Liver (tissue), 3 donors: ENCODE results near the gene SPATA33.
A peak's percentile ranks its signal among the peaks of the same experiment; 100 is the strongest.
"Not testable (repeated sequence)": the region's sequence is repeated elsewhere in the genome, so short reads cannot be mapped to it uniquely, and the experiment has no call there.

ENCODE experiments used
- EGR1 ChIP-seq, 2 donors: IDR thresholded peaks; 2 replicates each; pipeline ENCODE4 v1.6.1; 2016 to 2018; ENCODE audit warnings: antibody characterized with exemption in 2 of 2, low read depth in 2 of 2
- GABPA ChIP-seq, 2 donors: IDR thresholded peaks in 1 of 2; conservative IDR thresholded peaks in 1 of 2; 2 replicates each; pipeline ENCODE4 v1.6.1; 2016; ENCODE audit warnings: antibody characterized with exemption in 2 of 2, mild to moderate bottlenecking in 1 of 2, moderate library complexity in 1 of 2
- JUND ChIP-seq, 2 donors: IDR thresholded peaks; 2 replicates each; pipeline ENCODE4 v1.6.1; 2016; ENCODE audit warnings: antibody characterized with exemption in 2 of 2
- TAF1 ChIP-seq: conservative IDR thresholded peaks from 2 replicates; pipeline ENCODE4 v1.6.1; 2016; ENCODE audit warnings: antibody characterized with exemption, mild to moderate bottlenecking
- TF ChIP-seq, protein P1 (sequence below): fragments of 150-350 bp; IDR thresholded peaks from 2 replicates; pipeline ENCODE4 v1.5.1; 2017; ENCODE audit warnings: improper control_type of control experiment, low read depth, low read length; ENCODE audit not compliant: missing input control
- TF ChIP-seq, protein P2 (sequence below): IDR thresholded peaks from 2 replicates; pipeline ENCODE4 v1.6.1; 2016; ENCODE audit warnings: antibody characterized with exemption
- donor health status: healthy.
- donor health status: healthy.

DNA sequence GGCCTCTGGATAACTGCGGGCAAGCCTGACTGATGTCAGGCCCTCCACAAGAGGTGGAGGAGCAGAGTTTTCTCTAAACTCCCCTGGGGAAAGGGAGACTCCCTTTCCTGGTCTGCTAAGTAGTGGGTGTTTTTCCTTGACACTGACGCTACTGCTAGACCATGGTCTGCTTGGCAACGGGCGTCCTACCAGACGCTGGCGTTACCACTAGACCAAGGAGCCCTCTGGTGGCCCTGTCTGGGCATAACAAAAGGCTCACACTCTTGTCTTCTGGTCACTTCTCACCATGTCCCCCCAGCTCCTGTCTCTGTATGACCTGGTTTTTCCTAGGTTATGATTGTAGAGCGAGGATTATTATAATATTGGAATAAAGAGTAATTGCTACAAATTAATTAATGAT lies 9.4 kb downstream of the SPATA33 start:
- TF ChIP-seq EGR1 (IDR thresholded peaks at IDR 0.05; ENCODE audit: low read depth in 2 of 2); TAF1; JUND (IDR thresholded peaks at IDR 0.05); GABPA (IDR thresholded peaks at IDR 0.05 in 1 of 2, conservative IDR thresholded peaks at IDR 0.05 in 1 of 2): not testable (repeated sequence)
- TF ChIP-seq, protein P1, sequence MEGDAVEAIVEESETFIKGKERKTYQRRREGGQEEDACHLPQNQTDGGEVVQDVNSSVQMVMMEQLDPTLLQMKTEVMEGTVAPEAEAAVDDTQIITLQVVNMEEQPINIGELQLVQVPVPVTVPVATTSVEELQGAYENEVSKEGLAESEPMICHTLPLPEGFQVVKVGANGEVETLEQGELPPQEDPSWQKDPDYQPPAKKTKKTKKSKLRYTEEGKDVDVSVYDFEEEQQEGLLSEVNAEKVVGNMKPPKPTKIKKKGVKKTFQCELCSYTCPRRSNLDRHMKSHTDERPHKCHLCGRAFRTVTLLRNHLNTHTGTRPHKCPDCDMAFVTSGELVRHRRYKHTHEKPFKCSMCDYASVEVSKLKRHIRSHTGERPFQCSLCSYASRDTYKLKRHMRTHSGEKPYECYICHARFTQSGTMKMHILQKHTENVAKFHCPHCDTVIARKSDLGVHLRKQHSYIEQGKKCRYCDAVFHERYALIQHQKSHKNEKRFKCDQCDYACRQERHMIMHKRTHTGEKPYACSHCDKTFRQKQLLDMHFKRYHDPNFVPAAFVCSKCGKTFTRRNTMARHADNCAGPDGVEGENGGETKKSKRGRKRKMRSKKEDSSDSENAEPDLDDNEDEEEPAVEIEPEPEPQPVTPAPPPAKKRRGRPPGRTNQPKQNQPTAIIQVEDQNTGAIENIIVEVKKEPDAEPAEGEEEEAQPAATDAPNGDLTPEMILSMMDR = peak; percentile 26
- TF ChIP-seq, protein P2, sequence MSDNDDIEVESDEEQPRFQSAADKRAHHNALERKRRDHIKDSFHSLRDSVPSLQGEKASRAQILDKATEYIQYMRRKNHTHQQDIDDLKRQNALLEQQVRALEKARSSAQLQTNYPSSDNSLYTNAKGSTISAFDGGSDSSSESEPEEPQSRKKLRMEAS = not testable (repeated sequence)
